Naive thymus-derived CD4-positive, alpha-beta T cell (primary cell): Measurements from ENCODE around the gene SLC66A2. TPM values are rescaled to one million over a fixed set of nuclear protein-coding genes. Genes with fewer than 3 reads are reported as not detected.

ENCODE experiments used
- ATAC-seq: fragments of 150-1000 bp; cut with Tn5 transposase; 2 replicates; pipeline ENCODE4 v1.10.0; 2021; ENCODE audit warnings: mild to moderate bottlenecking, moderate library complexity
- CTCF ChIA-PET: fragments of 350-600 bp; sonication (Branson Sonifier 250); formaldehyde crosslinking; loops from one replicate; lab custom pipeline; 2021; ENCODE audit warnings: antibody characterized with exemption; lab: Charles Lee
- POLR2A ChIA-PET: fragments of 350-600 bp; sonication (Branson Sonifier 250); formaldehyde crosslinking; loops from one replicate; lab custom pipeline; 2021; ENCODE audit warnings: antibody characterized with exemption, inconsistent platforms; lab: Charles Lee
- DNase-seq, 9 donors: peaks; one replicate each; pipeline versions ENCODE4 v3.0.0 to v3.0.0-alpha.2; 2020 to 2022; ENCODE audit warnings: mixed read lengths in 1 of 9
- H3K27ac ChIP-seq: one replicate; pipeline ENCODE4 v1.7.0; 2013; ENCODE audit warnings: mild to moderate bottlenecking, low read depth, low read length, moderate library complexity
- H3K27me3 ChIP-seq, 2 donors: one replicate each; pipeline ENCODE4 v1.7.0; 2013; ENCODE audit warnings: low read length in 2 of 2, mild to moderate bottlenecking in 2 of 2, moderate library complexity in 2 of 2; ENCODE audit not compliant: control insufficient read depth in 2 of 2, insufficient read depth in 2 of 2
- H3K36me3 ChIP-seq, 3 experiments: 1 replicate in 2 of 3; 2 replicates in 1 of 3; pipeline ENCODE4 v1.7.0; 2013; ENCODE audit warnings: low read length in 3 of 3, mild to moderate bottlenecking in 3 of 3, moderate library complexity in 1 of 3; ENCODE audit not compliant: insufficient read depth in 3 of 3, control insufficient read depth in 2 of 3
- H3K4me1 ChIP-seq, 2 donors: one replicate each; pipeline ENCODE4 v1.7.0; 2013; ENCODE audit warnings: low read length in 2 of 2, mild to moderate bottlenecking in 2 of 2, moderate library complexity in 1 of 2; ENCODE audit not compliant: control insufficient read depth in 2 of 2, insufficient read depth in 2 of 2
- H3K4me3 ChIP-seq: 2 replicates; pipeline ENCODE4 v1.7.0; 2013; ENCODE audit warnings: mild to moderate bottlenecking, low read length
- H3K9me3 ChIP-seq, 3 experiments: 1 replicate in 2 of 3; 2 replicates in 1 of 3; pipeline ENCODE4 v1.7.0; 2013; ENCODE audit warnings: low read length in 3 of 3; ENCODE audit not compliant: control insufficient read depth in 2 of 3
- H3K27ac Mint-ChIP-seq, 9 donors: one replicate each; pipeline ENCODE4 v1.8.0; 2020 to 2022; ENCODE audit warnings: mixed read lengths in 9 of 9, mild to moderate bottlenecking in 8 of 9, moderate library complexity in 5 of 9, inconsistent platforms in 2 of 9
- H3K27me3 Mint-ChIP-seq, 5 donors: one replicate each; pipeline ENCODE4 v1.8.0; 2021 to 2022; ENCODE audit warnings: mixed read lengths in 5 of 5, mild to moderate bottlenecking in 1 of 5
- H3K36me3 Mint-ChIP-seq, 5 donors: one replicate each; pipeline ENCODE4 v1.8.0; 2020 to 2022; ENCODE audit warnings: mixed read lengths in 5 of 5, mild to moderate bottlenecking in 3 of 5, inconsistent platforms in 1 of 5
- H3K4me1 Mint-ChIP-seq, 7 donors: one replicate each; pipeline ENCODE4 v1.8.0; 2020 to 2022; ENCODE audit warnings: mixed read lengths in 7 of 7, mild to moderate bottlenecking in 3 of 7, inconsistent platforms in 1 of 7
- H3K4me3 Mint-ChIP-seq, 10 donors: one replicate each; pipeline ENCODE4 v1.8.0; 2020 to 2022; ENCODE audit warnings: mild to moderate bottlenecking in 10 of 10, mixed read lengths in 10 of 10, moderate library complexity in 6 of 10, inconsistent platforms in 2 of 10
- H3K9me3 Mint-ChIP-seq, 11 donors: one replicate each; pipeline ENCODE4 v1.8.0; 2020 to 2022; ENCODE audit warnings: mixed read lengths in 11 of 11, mild to moderate bottlenecking in 4 of 11, inconsistent platforms in 1 of 11, moderate library complexity in 1 of 11
- intact Hi-C, 2 donors: fragments of 100-400 bp; cut with micrococcal nuclease; formaldehyde crosslinking; loops; one replicate each; pipeline ENCODE4 v1.15.1; 2023
- polyA plus RNA-seq, 2 donors: library from polyadenylated mRNA; unstranded; fragments of 300-500 nt; fragmentation: Illumina TruSeq; gene quantifications; one replicate each; pipeline ENCODE4 v1.2.3, GENCODE V29; 2021
- total RNA-seq, 6 experiments: library from RNA in 5 of 6; stranded (reverse) in 5 of 6; gene quantifications; 1 replicate in 5 of 6; 2 replicates in 1 of 6; pipeline ENCODE4 v1.2.3 and lab custom pipeline; 2021 to 2026

The SLC66A2 gene
- total and polyA plus RNA-seq, 7 experiments from 2014 or later: 14.9 to 106 (median 34.1) TPM

- intact Hi-C loops: no loop called here
- POLR2A ChIA-PET: interaction anchor here (1.5 kb wide), 1 partner anchor 11 kb away, joined by 3 read pairs; no protein-coding TSS in a partner anchor
- no peaks in the 10 kb centered on the region for H3K4me1 ChIP-seq
- DNase-seq: peak in 1 of 9 donors; percentile 29
- Mint-ChIP-seq H3K4me3 (no peak overlapping the region), H3K9me3 (peaks cover 0 to 13% (median 0%) of the 10 kb centered on the region in 11 donors), H3K27ac (peak overlapping the region in 3 of 9 donors; percentile 41 to 68 (median 42)), H3K36me3 (peaks cover 15 to 43% (median 25%) of the 10 kb centered on the region in 5 donors), H3K4me1 (peaks cover 0 to 18% (median 3%) of the 10 kb centered on the region in 7 donors), H3K27me3 (no peaks in the 10 kb centered on the region)
- CTCF ChIA-PET: no interaction called here
- H3K9me3 ChIP-seq: no peaks in the 10 kb centered on the region
- H3K36me3 ChIP-seq: peaks cover 0 to 28% (median 0%) of the 10 kb centered on the region in 3 experiments
- no peak for ATAC-seq
- no peak overlapping the region for H3K4me3 ChIP-seq
- no peak overlapping the region for H3K27ac ChIP-seq
- no peaks in the 10 kb centered on the region for H3K27me3 ChIP-seq
Observed at GRCh38 chr18:79905389-79905911, 46.0 kb downstream of the SLC66A2 start.

- peaks cover 15 to 41% (median 25%) of the 10 kb centered on the region in 5 donors for H3K36me3 Mint-ChIP-seq
- ChIA-PET CTCF (no interaction called here), POLR2A (interaction anchor here (1.5 kb wide), 1 partner anchor 11 kb away, joined by 3 read pairs; no protein-coding TSS in a partner anchor)
- H3K4me1 ChIP-seq: no peaks in the 10 kb centered on the region
- intact Hi-C loops: no loop called here
- H3K27ac ChIP-seq: no peak overlapping the region
- no peaks in the 10 kb centered on the region for H3K27me3 Mint-ChIP-seq
- peaks cover 0 to 27% (median 0%) of the 10 kb centered on the region in 3 experiments for H3K36me3 ChIP-seq
- H3K27ac Mint-ChIP-seq: no peak overlapping the region
- no peak overlapping the region for H3K4me3 ChIP-seq
- no peaks in the 10 kb centered on the region for H3K27me3 ChIP-seq
- ATAC-seq (peak; percentile 7), DNase-seq (peak in 1 of 9 donors; percentile 15)
- H3K4me3 Mint-ChIP-seq: no peak overlapping the region
- peaks cover 0 to 16% (median 3%) of the 10 kb centered on the region in 7 donors for H3K4me1 Mint-ChIP-seq
- no peaks in the 10 kb centered on the region for H3K9me3 ChIP-seq
- H3K9me3 Mint-ChIP-seq: peaks cover 0 to 14% (median 1%) of the 10 kb centered on the region in 11 donors
Observed at GRCh38 chr18:79904357-79905147, 46.9 kb downstream of the SLC66A2 start.

GRCh38 chr18:79903787-79904356 is 47.6 kb downstream of the SLC66A2 start:
- Histone ChIP-seq H3K9me3 (no peaks in the 10 kb centered on the region), H3K4me1 (no peaks in the 10 kb centered on the region), H3K4me3 (no peak overlapping the region), H3K27me3 (no peaks in the 10 kb centered on the region), H3K27ac (no peak overlapping the region), H3K36me3 (peaks cover 0 to 20% (median 0%) of the 10 kb centered on the region in 3 experiments)
- H3K9me3 Mint-ChIP-seq: peaks cover 0 to 10% (median 1%) of the 10 kb centered on the region in 11 donors
- DNase-seq (peak in 1 of 9 donors; percentile 11), ATAC-seq (peak; percentile 5)
- peaks cover 15 to 38% (median 21%) of the 10 kb centered on the region in 5 donors for H3K36me3 Mint-ChIP-seq
- CTCF ChIA-PET: no interaction called here
- H3K4me1 Mint-ChIP-seq: peaks cover 0 to 9% (median 3%) of the 10 kb centered on the region in 7 donors
- no peak overlapping the region for H3K4me3 Mint-ChIP-seq
- POLR2A ChIA-PET: interaction anchor here (1.5 kb wide), 1 partner anchor 10 kb away, joined by 3 read pairs; no protein-coding TSS in a partner anchor
- no peaks in the 10 kb centered on the region for H3K27me3 Mint-ChIP-seq
- intact Hi-C loops: no loop called here
- H3K27ac Mint-ChIP-seq: no peak overlapping the region

GRCh38 chr18:79903071-79903635 is 48.3 kb downstream of the SLC66A2 start:
- Mint-ChIP-seq H3K36me3 (peaks cover 11 to 30% (median 14%) of the 10 kb centered on the region in 5 donors), H3K27ac (peak overlapping the region in 1 of 9 donors; percentile 25), H3K9me3 (peaks cover 0 to 10% (median 1%) of the 10 kb centered on the region in 11 donors), H3K27me3 (no peaks in the 10 kb centered on the region), H3K4me1 (peaks cover 0 to 8% (median 1%) of the 10 kb centered on the region in 7 donors), H3K4me3 (no peak overlapping the region)
- intact Hi-C loops: no loop called here
- ChIA-PET POLR2A (no interaction called here), CTCF (no interaction called here)
- Histone ChIP-seq H3K27me3 (no peaks in the 10 kb centered on the region), H3K36me3 (peaks cover 0 to 20% (median 0%) of the 10 kb centered on the region in 3 experiments), H3K27ac (no peak overlapping the region), H3K9me3 (no peaks in the 10 kb centered on the region), H3K4me3 (no peak overlapping the region), H3K4me1 (no peaks in the 10 kb centered on the region)
- DNase-seq: peak in 1 of 9 donors; percentile 16
- ATAC-seq: no peak

GRCh38 chr18:79902640-79903039 is 48.8 kb downstream of the SLC66A2 start:
- no peaks in the 10 kb centered on the region for H3K27me3 Mint-ChIP-seq
- H3K9me3 ChIP-seq: no peaks in the 10 kb centered on the region
- DNase-seq (peak in 1 of 9 donors; percentile 17), ATAC-seq (no peak)
- no peaks in the 10 kb centered on the region for H3K27me3 ChIP-seq
- no peak overlapping the region for H3K4me3 ChIP-seq
- peaks cover 0 to 20% (median 0%) of the 10 kb centered on the region in 3 experiments for H3K36me3 ChIP-seq
- H3K4me3 Mint-ChIP-seq: no peak overlapping the region
- ChIA-PET POLR2A (no interaction called here), CTCF (no interaction called here)
- intact Hi-C loops: no loop called here
- H3K9me3 Mint-ChIP-seq: peaks cover under 1 to 16% (median 4%) of the 10 kb centered on the region in 11 donors
- H3K36me3 Mint-ChIP-seq: peaks cover 10 to 31% (median 15%) of the 10 kb centered on the region in 5 donors
- H3K27ac Mint-ChIP-seq: peak overlapping the region in 1 of 9 donors; percentile 29
- no peak overlapping the region for H3K27ac ChIP-seq
- peaks cover 0 to 8% (median 5%) of the 10 kb centered on the region in 7 donors for H3K4me1 Mint-ChIP-seq
- H3K4me1 ChIP-seq: no peaks in the 10 kb centered on the region

- peaks cover 10 to 33% (median 19%) of the 10 kb centered on the region in 5 donors for H3K36me3 Mint-ChIP-seq
- ATAC-seq (no peak), DNase-seq (peak in 1 of 9 donors; percentile 19)
- ChIA-PET POLR2A (no interaction called here), CTCF (no interaction called here)
- no peaks in the 10 kb centered on the region for H3K4me1 ChIP-seq
- H3K4me3 Mint-ChIP-seq: no peak overlapping the region
- no peak overlapping the region for H3K27ac ChIP-seq
- H3K9me3 Mint-ChIP-seq: peaks cover 4 to 21% (median 10%) of the 10 kb centered on the region in 11 donors
- H3K27ac Mint-ChIP-seq: peak overlapping the region in 1 of 9 donors; percentile 59
- no peaks in the 10 kb centered on the region for H3K27me3 Mint-ChIP-seq
- peaks cover 0 to 8% (median 5%) of the 10 kb centered on the region in 7 donors for H3K4me1 Mint-ChIP-seq
- peaks cover 0 to 20% (median 0%) of the 10 kb centered on the region in 3 experiments for H3K36me3 ChIP-seq
- intact Hi-C loops: no loop called here
- peaks cover 0 to 2% (median 0%) of the 10 kb centered on the region in 3 experiments for H3K9me3 ChIP-seq
- H3K4me3 ChIP-seq: no peak overlapping the region
- no peaks in the 10 kb centered on the region for H3K27me3 ChIP-seq
Observed at GRCh38 chr18:79902075-79902474, 49.4 kb downstream of the SLC66A2 start.
